Activated CD4-positive, alpha-beta T cell treated with anti-CD3 and anti-CD28 coated beads for 36 hours (primary cell): ENCODE data around the gene MORF4L1. TPM values are rescaled to one million over a fixed set of nuclear protein-coding genes. Genes with fewer than 3 reads are reported as not detected.
"Not testable (repeated sequence)": the region's sequence is repeated elsewhere in the genome, so short reads cannot be mapped to it uniquely, and the experiment has no call there.

Experiments used
- ATAC-seq: fragments of 200-7000 bp; cut with Tn5 transposase; one replicate; pipeline ENCODE4 v1.10.0; 2021; ENCODE audit warnings: mild to moderate bottlenecking, moderate library complexity
- CTCF ChIA-PET: fragments of 350-600 bp; sonication (Branson Sonifier 250); formaldehyde crosslinking; loops from one replicate; lab custom pipeline; 2021; ENCODE audit warnings: antibody characterized with exemption; lab: Charles Lee
- POLR2A ChIA-PET: fragments of 350-600 bp; sonication (Branson Sonifier 250); formaldehyde crosslinking; loops from one replicate; lab custom pipeline; 2021; ENCODE audit warnings: antibody characterized with exemption, inconsistent platforms; lab: Charles Lee
- DNase-seq: peaks from one replicate; pipeline ENCODE4 v3.0.0-alpha.2; 2020
- H3K27ac Mint-ChIP-seq: one replicate; pipeline ENCODE4 v1.8.0; 2021; ENCODE audit warnings: mixed read lengths
- H3K27me3 Mint-ChIP-seq: one replicate; pipeline ENCODE4 v1.8.0; 2021; ENCODE audit warnings: mixed read lengths
- H3K36me3 Mint-ChIP-seq: one replicate; pipeline ENCODE4 v1.8.0; 2021; ENCODE audit warnings: low read depth, mixed read lengths
- H3K4me1 Mint-ChIP-seq: one replicate; pipeline ENCODE4 v1.8.0; 2021; ENCODE audit warnings: mixed read lengths
- H3K4me3 Mint-ChIP-seq: one replicate; pipeline ENCODE4 v1.8.0; 2021; ENCODE audit warnings: mild to moderate bottlenecking, moderate library complexity, mixed read lengths
- H3K9me3 Mint-ChIP-seq: one replicate; pipeline ENCODE4 v1.8.0; 2021; ENCODE audit warnings: low read depth, mixed read lengths
- intact Hi-C, 2 experiments: fragments of 100-400 bp; cut with DNase I in 1 of 2; cut with micrococcal nuclease in 1 of 2; formaldehyde crosslinking; loops; one replicate each; pipeline versions ENCODE4 v1.14.2 to v1.15.1; 2022 to 2024; cut with DNase I, micrococcal nuclease
- total RNA-seq, 2 experiments: library from RNA; stranded (reverse); gene quantifications; one replicate each; pipeline ENCODE4 v1.2.3, GENCODE V29; 2021

Gene MORF4L1
- total RNA-seq, 2 experiments from 2014 or later = 260 to 353 TPM

DNA sequence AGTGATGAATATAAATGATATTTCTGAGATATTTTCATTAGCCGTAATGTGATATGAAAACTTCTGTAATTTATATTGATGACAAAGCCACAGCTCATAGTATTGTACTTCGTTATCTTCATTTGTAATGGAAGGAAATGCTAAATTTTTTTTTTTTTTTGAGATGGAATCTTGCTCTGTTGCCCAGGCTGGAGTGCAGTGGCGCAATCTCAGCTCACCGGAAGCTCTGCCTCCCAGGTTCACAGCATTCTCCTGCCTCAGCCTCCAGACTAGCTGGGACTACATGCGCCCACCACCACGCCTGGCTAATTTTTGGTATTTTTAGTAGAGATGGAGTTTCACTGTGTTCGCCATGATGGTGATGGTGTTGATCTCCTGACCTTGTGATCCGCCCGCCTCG is 7.1 kb upstream of the MORF4L1 start:
- POLR2A ChIA-PET, CTCF ChIA-PET: not testable (repeated sequence)

GRCh38 chr15:78866031-78866430 is 6.7 kb upstream of the MORF4L1 start:
- H3K27ac Mint-ChIP-seq, ATAC-seq, DNase-seq, CTCF ChIA-PET, H3K36me3 Mint-ChIP-seq, H3K4me1 Mint-ChIP-seq, H3K9me3 Mint-ChIP-seq, intact Hi-C loops, H3K4me3 Mint-ChIP-seq, POLR2A ChIA-PET, H3K27me3 Mint-ChIP-seq: not testable (repeated sequence)

More for the DNA sequence above, 7.1 kb upstream of the MORF4L1 start:
- DNase-seq, H3K9me3 Mint-ChIP-seq, H3K36me3 Mint-ChIP-seq, H3K27me3 Mint-ChIP-seq, H3K4me3 Mint-ChIP-seq, H3K27ac Mint-ChIP-seq, ATAC-seq, intact Hi-C loops, H3K4me1 Mint-ChIP-seq: not testable (repeated sequence)

- ChIA-PET POLR2A (no interaction called here), CTCF (no interaction called here)
- no peak for ATAC-seq
- no peak overlapping the region for H3K4me3 Mint-ChIP-seq
- no peaks in the 10 kb centered on the region for H3K9me3 Mint-ChIP-seq
- no peaks in the 10 kb centered on the region for H3K4me1 Mint-ChIP-seq
- intact Hi-C loops = no loop called here
- H3K27me3 Mint-ChIP-seq = no peaks in the 10 kb centered on the region
- no peak overlapping the region for H3K27ac Mint-ChIP-seq
- DNase-seq = no peak
- no peaks in the 10 kb centered on the region for H3K36me3 Mint-ChIP-seq
These were observed 5.9 kb upstream of the MORF4L1 start for GRCh38 chr15:78866803-78867202.

DNA sequence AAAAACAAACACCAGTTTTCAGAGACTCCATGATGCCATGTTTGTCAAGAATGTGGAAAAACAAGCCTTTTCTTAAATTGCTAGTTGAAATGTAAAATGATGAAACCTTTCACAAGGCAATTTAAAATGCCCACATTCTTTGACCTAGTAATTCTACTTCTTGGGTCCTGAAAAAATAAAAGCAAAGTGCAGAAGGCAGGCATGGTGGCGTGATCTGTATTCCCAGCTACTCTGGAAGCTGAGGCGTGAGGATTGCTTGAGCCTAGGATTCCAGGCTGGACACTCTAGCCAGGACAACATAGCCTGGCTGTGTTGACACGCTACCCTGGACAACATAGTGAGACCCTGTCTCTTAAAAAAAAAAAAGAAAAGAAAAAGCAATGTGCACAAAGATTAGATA is 4.3 kb upstream of the MORF4L1 start:
- DNase-seq (no peak), ATAC-seq (no peak)
- ChIA-PET POLR2A (no interaction called here), CTCF (no interaction called here)
- Mint-ChIP-seq H3K27me3 (no peaks in the 10 kb centered on the region), H3K27ac (no peak overlapping the region), H3K9me3 (no peaks in the 10 kb centered on the region), H3K36me3 (no peaks in the 10 kb centered on the region), H3K4me3 (no peak overlapping the region), H3K4me1 (peaks cover 3% of the 10 kb centered on the region)
- intact Hi-C loops = no loop called here

DNA sequence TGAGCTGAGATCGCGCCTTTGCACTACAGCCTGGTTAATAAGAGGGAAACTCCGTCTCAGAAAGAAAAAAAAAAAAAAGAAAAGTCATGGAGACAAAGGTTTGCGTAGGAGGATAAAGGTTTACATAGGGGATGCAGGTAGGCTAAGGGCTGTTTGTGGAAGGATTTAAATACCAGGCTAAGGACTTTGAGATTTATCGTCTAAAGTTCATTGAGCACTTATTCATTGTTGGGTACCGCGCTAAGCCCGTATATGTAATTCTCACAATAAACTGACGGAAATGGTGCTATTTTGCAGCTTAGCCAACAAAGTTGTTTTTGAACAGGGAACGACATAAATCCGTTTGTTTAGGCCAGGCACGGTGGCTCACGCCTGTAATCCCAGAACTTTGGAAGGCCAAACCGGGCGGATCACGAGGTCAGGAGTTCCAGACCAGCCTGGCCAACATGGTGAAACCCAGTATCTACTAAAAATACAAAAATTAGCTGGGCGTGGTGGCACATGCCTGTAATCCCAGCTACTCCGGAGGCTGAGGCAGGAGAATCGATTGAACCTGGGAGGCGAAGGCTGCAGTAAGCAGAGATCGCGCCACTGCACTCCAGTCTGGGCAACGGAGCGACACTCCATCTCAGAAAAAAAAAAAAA is 1.1 kb upstream of the MORF4L1 start:
- H3K27me3 Mint-ChIP-seq, ATAC-seq, DNase-seq, H3K9me3 Mint-ChIP-seq, POLR2A ChIA-PET: not testable (repeated sequence)
- Mint-ChIP-seq H3K4me1 (peaks cover 21% of the 10 kb centered on the region), H3K36me3 (peaks cover 18% of the 10 kb centered on the region), H3K27ac (peak overlapping the region; percentile 81), H3K4me3 (peak overlapping the region; percentile 99)
- intact Hi-C loops = loop anchor here (1.0 to 10.0 kb wide), 9 partner anchors 11 to 1283 kb away; partner anchors contain the start of genes IREB2 (in 2 of the 2), FAH (in 1 of the 2), IDH3A (in 1 of the 2) and ZFAND6 (in 1 of the 2)
- CTCF ChIA-PET = interaction anchor here (1.8 to 3.8 kb wide), 2 partner anchors 9 to 12 kb away, joined by 4 to 20 read pairs; no protein-coding TSS in a partner anchor

- intact Hi-C loops = loop anchor here (1.0 to 10.0 kb wide), 12 partner anchors 13 to 1282 kb away; partner anchors contain the start of genes IREB2 (in 2 of the 2), FAH (in 1 of the 2), IDH3A (in 1 of the 2) and PSMA4 (in 1 of the 2)
- peak; percentile 80 for ATAC-seq
- peaks cover 19% of the 10 kb centered on the region for H3K36me3 Mint-ChIP-seq
- no peaks in the 10 kb centered on the region for H3K9me3 Mint-ChIP-seq
- peaks cover 34% of the 10 kb centered on the region for H3K4me1 Mint-ChIP-seq
- peak overlapping the region; percentile 99 for H3K27ac Mint-ChIP-seq
- POLR2A ChIA-PET = interaction anchor here (0.6 to 1.3 kb wide), 9 partner anchors 11 to 1098 kb away, joined by 3 to 7 read pairs (median 4); partner anchors contain the start of genes BCL2A1, IREB2 and PSMA4
- H3K27me3 Mint-ChIP-seq = no peaks in the 10 kb centered on the region
- CTCF ChIA-PET = interaction anchor here (0.6 to 3.8 kb wide), 7 partner anchors 11 to 108 kb away, joined by 3 to 20 read pairs (median 3); partner anchors contain the start of gene ADAMTS7
- peak; percentile 96 for DNase-seq
- peak overlapping the region; percentile 99 for H3K4me3 Mint-ChIP-seq
These were observed 492 bp downstream of the MORF4L1 start for GRCh38 chr15:78872972-78873792.

DNA sequence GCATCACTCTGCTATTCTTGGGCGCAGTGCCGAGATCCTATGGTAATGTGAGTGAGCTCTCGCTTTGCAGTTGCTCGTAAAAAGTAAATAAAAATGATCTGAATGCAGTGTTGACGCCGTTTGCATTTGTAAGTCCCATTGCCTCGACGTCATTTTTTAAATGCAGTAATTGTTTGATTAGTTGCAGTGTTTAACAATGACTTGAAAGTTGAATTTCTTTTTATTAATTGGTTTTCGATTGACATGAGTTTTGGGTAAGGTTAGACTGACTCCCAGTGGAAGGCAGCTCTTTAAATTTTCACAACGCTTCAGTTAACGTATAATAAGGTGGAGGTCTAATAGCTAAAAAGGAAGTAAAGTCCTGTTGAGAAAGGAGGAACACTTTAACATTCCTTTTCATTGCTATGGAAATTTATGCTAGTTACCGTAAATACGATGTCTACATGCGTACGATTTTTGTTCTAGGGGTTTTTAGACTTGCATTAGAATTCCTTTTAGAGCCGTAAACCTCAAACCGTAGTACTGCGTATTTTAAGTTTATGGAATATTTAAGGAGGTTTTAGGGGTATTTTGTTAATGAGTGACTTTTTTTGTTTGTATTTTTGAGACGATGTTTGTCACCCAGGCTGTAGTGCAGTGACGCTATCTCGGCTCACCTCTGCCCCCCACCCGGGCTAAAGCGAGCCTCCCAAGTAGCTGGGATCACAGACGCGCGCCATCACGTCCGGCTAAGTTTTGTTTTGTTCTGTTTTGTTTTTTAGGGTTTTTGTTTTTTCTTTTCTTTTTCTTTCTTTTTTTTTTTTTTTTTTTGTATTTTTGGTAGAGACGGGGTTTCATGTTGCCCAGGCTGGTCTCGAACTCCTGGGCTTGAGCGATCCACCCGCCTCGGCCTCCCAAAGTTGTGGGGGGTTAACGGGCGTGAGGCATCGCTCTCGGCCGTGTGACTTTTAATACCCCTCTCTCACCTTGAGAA is 1.4 kb downstream of the MORF4L1 start:
- Mint-ChIP-seq H3K9me3 (no peaks in the 10 kb centered on the region), H3K27me3 (no peaks in the 10 kb centered on the region), H3K4me1 (peaks cover 41% of the 10 kb centered on the region), H3K36me3 (peaks cover 25% of the 10 kb centered on the region), H3K27ac (peak overlapping the region; percentile 99), H3K4me3 (peak overlapping the region; percentile 99)
- POLR2A ChIA-PET = interaction anchor here (0.6 to 1.3 kb wide), 7 partner anchors 10 to 1097 kb away, joined by 3 to 5 read pairs (median 3); partner anchors contain the start of genes BCL2A1 and PSMA4
- DNase-seq = peak; percentile 61
- CTCF ChIA-PET = interaction anchor here (0.8 to 3.8 kb wide), 6 partner anchors 14 to 109 kb away, joined by 3 to 20 read pairs (median 3); partner anchors contain the start of gene ADAMTS7
- intact Hi-C loops = loop anchor here (1.0 to 10.0 kb wide), 11 partner anchors 14 to 1281 kb away; partner anchors contain the start of genes FAH (in 1 of the 2), IDH3A (in 1 of the 2), IREB2 (in 1 of the 2) and PSMA4 (in 1 of the 2)
- no peak for ATAC-seq

GRCh38 chr15:78875107-78875914 is 2.6 kb downstream of the MORF4L1 start:
- intact Hi-C loops = loop anchor here in 1 of 2 experiments (10.0 kb wide), 2 partner anchors 1089 to 1279 kb away; partner anchors contain the start of gene FAH
- H3K9me3 Mint-ChIP-seq = no peaks in the 10 kb centered on the region
- no peaks in the 10 kb centered on the region for H3K27me3 Mint-ChIP-seq

GRCh38 chr15:78876954-78877353 is 4.3 kb downstream of the MORF4L1 start:
- not testable (repeated sequence) for DNase-seq, H3K27ac Mint-ChIP-seq, ATAC-seq, H3K27me3 Mint-ChIP-seq, H3K9me3 Mint-ChIP-seq
- CTCF ChIA-PET = interaction anchor here (0.6 kb wide), 1 partner anchor 121 kb away, joined by 4 read pairs; no protein-coding TSS in a partner anchor
- POLR2A ChIA-PET = interaction anchor here (0.7 kb wide), 1 partner anchor 973 kb away, joined by 6 read pairs; no protein-coding TSS in a partner anchor
- intact Hi-C loops = loop anchor here in 1 of 2 experiments (2.0 to 10.0 kb wide), 3 partner anchors 20 to 1278 kb away; partner anchors contain the start of gene FAH
- Mint-ChIP-seq H3K4me1 (peaks cover 67% of the 10 kb centered on the region), H3K4me3 (peak overlapping the region; percentile 99), H3K36me3 (peaks cover 47% of the 10 kb centered on the region)

More at GRCh38 chr15:78875107-78875914, 2.6 kb downstream of the MORF4L1 start:
- POLR2A ChIA-PET = interaction anchor here (0.6 kb wide), 1 partner anchor 30 kb away, joined by 3 read pairs; no protein-coding TSS in a partner anchor
- ATAC-seq (no peak), DNase-seq (peak; percentile 32)
- CTCF ChIA-PET = interaction anchor here (0.6 to 3.8 kb wide), 2 partner anchors 15 to 69 kb away, joined by 3 to 20 read pairs; no protein-coding TSS in a partner anchor
- Mint-ChIP-seq H3K36me3 (peaks cover 31% of the 10 kb centered on the region), H3K27ac (peak overlapping the region; percentile 99), H3K4me1 (peaks cover 53% of the 10 kb centered on the region), H3K4me3 (peak overlapping the region; percentile 99)
